Activated B cell treated with CpG ODN at 0.5 μM for 24 hours (primary cell): Measurements from ENCODE around the gene VCL. TPM values are rescaled to one million over a fixed set of nuclear protein-coding genes. Genes with fewer than 3 reads are reported as not detected.

ENCODE experiments used
- ATAC-seq: fragments of 200-7000 bp; cut with Tn5 transposase; one replicate; pipeline ENCODE4 v1.10.0; 2021; ENCODE audit warnings: low read depth, mild to moderate bottlenecking, moderate library complexity
- CTCF ChIA-PET: fragments of 350-600 bp; sonication (Branson Sonifier 250); formaldehyde crosslinking; loops from one replicate; lab custom pipeline; 2021; ENCODE audit warnings: antibody characterized with exemption; lab: Charles Lee
- POLR2A ChIA-PET: fragments of 350-600 bp; sonication (Branson Sonifier 250); formaldehyde crosslinking; loops from one replicate; lab custom pipeline; 2021; ENCODE audit warnings: antibody characterized with exemption; lab: Charles Lee
- DNase-seq: peaks from one replicate; pipeline ENCODE4 v3.0.0; 2022
- H3K27ac Mint-ChIP-seq: one replicate; pipeline ENCODE4 v1.8.0; 2020; ENCODE audit warnings: mixed read lengths
- H3K27me3 Mint-ChIP-seq: one replicate; pipeline ENCODE4 v1.8.0; 2021; ENCODE audit warnings: mixed read lengths
- H3K36me3 Mint-ChIP-seq: one replicate; pipeline ENCODE4 v1.8.0; 2021; ENCODE audit warnings: low read depth, mixed read lengths
- H3K4me1 Mint-ChIP-seq: one replicate; pipeline ENCODE4 v1.8.0; 2021; ENCODE audit warnings: mixed read lengths
- H3K4me3 Mint-ChIP-seq: one replicate; pipeline ENCODE4 v1.8.0; 2020; ENCODE audit warnings: mild to moderate bottlenecking, mixed read lengths
- H3K9me3 Mint-ChIP-seq: one replicate; pipeline ENCODE4 v1.8.0; 2020; ENCODE audit warnings: mixed read lengths
- intact Hi-C: fragments of 100-400 bp; cut with micrococcal nuclease; formaldehyde crosslinking; loops from one replicate; pipeline ENCODE4 v1.15.1; 2024
- total RNA-seq: library from RNA; stranded (reverse); gene quantifications from 2 replicates; pipeline ENCODE4 v1.2.3, GENCODE V29; 2022
- TF ChIP-seq, protein P1 (sequence below): fragments of 200-600 bp; IDR thresholded peaks from one replicate; pipeline ENCODE4 v1.8.0; 2022; ENCODE audit warnings: antibody characterized with exemption, mild to moderate bottlenecking

Gene VCL
- total RNA-seq, 1 donor from 2014 or later = 21.3 TPM

DNA sequence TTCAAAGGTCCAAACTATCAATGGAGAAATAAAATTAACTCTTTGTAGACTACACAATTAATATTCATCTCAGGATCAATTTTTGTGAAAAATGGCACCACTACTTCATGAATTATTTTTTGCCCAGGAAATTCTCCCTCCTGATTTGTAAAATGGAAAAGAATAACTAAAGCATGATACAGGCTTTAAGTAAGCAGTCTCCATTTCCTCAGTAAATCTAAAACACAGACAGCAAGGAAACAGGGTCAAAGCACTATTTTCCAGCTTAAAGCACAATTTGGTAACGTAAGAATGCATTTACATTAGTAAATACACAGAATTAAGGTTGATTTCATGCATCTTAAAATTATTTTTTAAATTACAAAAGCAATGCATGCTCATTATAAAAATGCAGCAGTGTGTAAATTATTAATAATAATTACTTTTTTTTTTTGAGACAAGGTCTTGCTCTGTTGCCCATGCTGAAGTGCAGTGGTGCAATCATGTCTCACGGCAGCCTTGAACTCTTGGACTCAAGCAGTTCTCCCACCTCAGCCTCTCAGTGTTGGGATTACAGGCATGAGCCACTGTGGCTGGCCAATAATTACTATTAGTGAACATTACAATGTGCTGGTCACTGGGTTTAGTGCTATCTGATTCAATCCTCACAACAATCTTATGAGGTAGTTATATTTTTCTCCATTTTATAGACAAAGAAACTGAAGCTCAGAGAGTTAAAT, 26.1 kb upstream of the VCL start:
- Mint-ChIP-seq H3K27me3 (no peaks in the 10 kb centered on the region), H3K36me3 (no peaks in the 10 kb centered on the region), H3K4me3 (no peak overlapping the region), H3K27ac (no peak overlapping the region), H3K9me3 (no peaks in the 10 kb centered on the region), H3K4me1 (peaks cover 10% of the 10 kb centered on the region)
- TF ChIP-seq, protein P1, sequence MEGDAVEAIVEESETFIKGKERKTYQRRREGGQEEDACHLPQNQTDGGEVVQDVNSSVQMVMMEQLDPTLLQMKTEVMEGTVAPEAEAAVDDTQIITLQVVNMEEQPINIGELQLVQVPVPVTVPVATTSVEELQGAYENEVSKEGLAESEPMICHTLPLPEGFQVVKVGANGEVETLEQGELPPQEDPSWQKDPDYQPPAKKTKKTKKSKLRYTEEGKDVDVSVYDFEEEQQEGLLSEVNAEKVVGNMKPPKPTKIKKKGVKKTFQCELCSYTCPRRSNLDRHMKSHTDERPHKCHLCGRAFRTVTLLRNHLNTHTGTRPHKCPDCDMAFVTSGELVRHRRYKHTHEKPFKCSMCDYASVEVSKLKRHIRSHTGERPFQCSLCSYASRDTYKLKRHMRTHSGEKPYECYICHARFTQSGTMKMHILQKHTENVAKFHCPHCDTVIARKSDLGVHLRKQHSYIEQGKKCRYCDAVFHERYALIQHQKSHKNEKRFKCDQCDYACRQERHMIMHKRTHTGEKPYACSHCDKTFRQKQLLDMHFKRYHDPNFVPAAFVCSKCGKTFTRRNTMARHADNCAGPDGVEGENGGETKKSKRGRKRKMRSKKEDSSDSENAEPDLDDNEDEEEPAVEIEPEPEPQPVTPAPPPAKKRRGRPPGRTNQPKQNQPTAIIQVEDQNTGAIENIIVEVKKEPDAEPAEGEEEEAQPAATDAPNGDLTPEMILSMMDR = no peak
- DNase-seq (no peak), ATAC-seq (no peak)
- intact Hi-C loops = no loop called here
- ChIA-PET POLR2A (no interaction called here), CTCF (interaction anchor here (0.8 kb wide), 1 partner anchor 15 kb away, joined by 3 read pairs; no protein-coding TSS in a partner anchor)

DNA sequence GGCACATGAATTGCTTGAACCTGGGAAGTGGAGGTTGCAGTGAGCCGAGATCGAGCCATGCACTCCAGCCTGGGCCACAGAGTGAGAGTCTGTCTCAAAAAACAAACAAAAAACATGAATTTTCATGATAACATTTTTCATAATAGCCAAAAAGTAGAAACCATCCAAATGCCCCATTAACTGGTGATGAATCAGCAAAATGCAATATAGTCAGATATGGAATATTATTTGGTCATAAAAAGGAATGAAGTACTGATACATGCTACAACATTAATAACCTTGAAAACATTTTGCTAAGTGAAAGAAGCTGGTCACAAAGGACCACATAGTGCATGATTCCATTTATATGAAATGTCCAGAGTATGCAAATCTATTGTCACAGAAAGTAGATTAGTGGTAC, 24.5 kb upstream of the VCL start:
- ATAC-seq (no peak), DNase-seq (no peak)
- POLR2A ChIA-PET = no interaction called here
- no peaks in the 10 kb centered on the region for H3K9me3 Mint-ChIP-seq
- H3K4me1 Mint-ChIP-seq = peaks cover 10% of the 10 kb centered on the region
- CTCF ChIA-PET = no interaction called here
- no peaks in the 10 kb centered on the region for H3K27me3 Mint-ChIP-seq
- TF ChIP-seq, protein P1 = no peak
- no peak overlapping the region for H3K4me3 Mint-ChIP-seq
- H3K36me3 Mint-ChIP-seq = no peaks in the 10 kb centered on the region
- no peak overlapping the region for H3K27ac Mint-ChIP-seq
- intact Hi-C loops = no loop called here

DNA sequence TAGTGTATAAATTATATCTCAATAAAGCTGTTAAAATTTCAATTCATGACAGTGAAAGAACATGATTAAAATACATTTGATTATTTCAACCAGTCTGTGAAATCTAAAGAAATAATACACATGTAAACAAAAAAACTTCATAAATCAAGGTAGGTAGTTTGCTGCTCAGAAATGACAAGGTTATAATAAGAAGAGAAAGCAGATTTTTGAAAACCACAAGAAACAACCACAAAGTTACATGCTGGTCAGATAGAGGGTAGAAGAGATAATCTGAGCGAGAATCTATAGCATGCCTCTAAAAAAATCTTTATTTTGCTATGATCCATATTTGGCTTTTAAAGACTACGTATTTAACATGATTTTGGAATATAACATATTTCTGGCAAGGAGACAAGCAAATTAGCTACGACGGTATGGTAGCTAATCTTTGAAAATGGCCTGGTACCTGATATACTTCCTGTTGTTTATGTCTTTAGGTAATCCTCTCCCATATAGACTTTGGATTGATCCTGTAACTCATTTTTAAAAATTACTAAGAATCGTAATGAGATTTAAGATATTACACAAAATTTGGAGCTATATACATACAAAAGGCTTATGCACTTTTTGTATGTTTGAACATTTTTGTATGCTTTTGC, 23.5 kb upstream of the VCL start:
- Mint-ChIP-seq H3K4me1 (peaks cover 17% of the 10 kb centered on the region), H3K9me3 (no peaks in the 10 kb centered on the region), H3K4me3 (no peak overlapping the region), H3K27ac (no peak overlapping the region), H3K36me3 (no peaks in the 10 kb centered on the region), H3K27me3 (no peaks in the 10 kb centered on the region)
- intact Hi-C loops = no loop called here
- ChIA-PET POLR2A (interaction anchor here (0.7 to 1.9 kb wide), 4 partner anchors 9 to 202 kb away, joined by 3 to 4 read pairs (median 3); a partner anchor contains a TSS), CTCF (no interaction called here)
- ATAC-seq = no peak
- no peak for DNase-seq
- TF ChIP-seq, protein P1 = no peak

DNA sequence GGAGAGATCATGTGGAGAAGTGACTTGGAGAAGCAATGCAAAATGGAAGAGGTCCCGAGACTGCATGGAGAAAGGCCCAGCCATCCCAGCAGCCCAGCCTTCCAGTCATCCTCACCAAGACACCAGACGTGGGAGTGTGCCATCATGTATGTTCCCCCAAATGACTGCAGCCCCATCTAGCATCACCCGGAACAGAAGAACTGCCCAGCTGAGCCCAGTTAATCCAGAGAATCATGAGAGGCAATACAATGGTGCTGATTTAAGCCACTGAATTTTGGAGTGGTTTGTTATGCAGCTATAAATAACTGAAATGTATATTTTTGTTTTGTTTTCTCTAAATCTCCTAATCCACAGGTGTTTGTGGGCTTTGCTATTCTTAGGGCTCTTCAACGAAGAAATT, 22.5 kb upstream of the VCL start:
- ChIA-PET POLR2A (interaction anchor here (1.9 kb wide), 1 partner anchor 16 kb away, joined by 4 read pairs; no protein-coding TSS in a partner anchor), CTCF (interaction anchor here (0.6 kb wide), 1 partner anchor 18 kb away, joined by 3 read pairs; no protein-coding TSS in a partner anchor)
- Mint-ChIP-seq H3K9me3 (no peaks in the 10 kb centered on the region), H3K27me3 (no peaks in the 10 kb centered on the region), H3K4me3 (no peak overlapping the region), H3K4me1 (peaks cover 24% of the 10 kb centered on the region), H3K27ac (no peak overlapping the region), H3K36me3 (no peaks in the 10 kb centered on the region)
- intact Hi-C loops = no loop called here
- TF ChIP-seq, protein P1 = no peak
- DNase-seq = no peak
- ATAC-seq = no peak
